ENCODE measurements around the gene DBX1. TPM values are rescaled to one million over a fixed set of nuclear protein-coding genes. Genes with fewer than 3 reads are reported as not detected.

The DBX1 gene
- total RNA-seq, 4 donors from 2014 or later: not detected

DNA sequence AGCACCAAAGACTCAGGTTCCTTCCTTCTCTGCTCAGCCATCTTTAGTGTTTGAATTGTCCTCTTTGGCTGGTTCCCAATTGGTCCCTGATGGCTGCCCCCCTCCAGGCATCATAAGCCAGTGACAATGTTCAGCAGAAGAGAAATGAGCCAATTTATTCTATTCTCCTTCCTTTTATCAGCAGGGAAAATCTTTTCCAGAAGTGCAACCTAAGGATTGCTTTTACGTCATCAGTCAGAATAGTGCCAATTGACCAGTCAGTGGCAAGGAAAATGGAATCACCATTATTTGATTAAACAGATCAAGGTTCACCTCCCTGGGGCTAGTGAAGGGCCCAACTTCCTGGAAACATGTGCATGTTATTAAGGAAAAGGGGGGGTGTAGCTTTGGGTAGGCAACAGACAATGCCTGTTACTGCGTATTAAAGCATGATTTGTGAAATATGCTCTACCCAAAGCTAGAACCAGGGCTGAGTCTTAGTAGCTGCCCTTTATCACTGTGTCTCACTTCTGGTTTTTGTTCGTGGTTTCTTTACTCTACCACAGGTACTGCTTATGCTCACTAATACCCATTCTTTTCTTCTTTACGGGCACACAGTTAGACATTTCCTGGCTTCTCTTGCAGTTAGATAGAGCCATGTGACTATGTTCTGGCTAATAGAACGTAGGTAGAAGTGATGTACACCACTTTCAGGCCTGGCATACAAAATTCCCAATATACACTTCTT lies 12.6 kb upstream of the DBX1 start:
- no peaks in the 10 kb centered on the region for H3K36me3 ChIP-seq
- H3K4me1 ChIP-seq: no peaks in the 10 kb centered on the region
- H3K27ac ChIP-seq (replicated peaks in 1 of 4): no peak overlapping the region
- TF ChIP-seq, protein P1, sequence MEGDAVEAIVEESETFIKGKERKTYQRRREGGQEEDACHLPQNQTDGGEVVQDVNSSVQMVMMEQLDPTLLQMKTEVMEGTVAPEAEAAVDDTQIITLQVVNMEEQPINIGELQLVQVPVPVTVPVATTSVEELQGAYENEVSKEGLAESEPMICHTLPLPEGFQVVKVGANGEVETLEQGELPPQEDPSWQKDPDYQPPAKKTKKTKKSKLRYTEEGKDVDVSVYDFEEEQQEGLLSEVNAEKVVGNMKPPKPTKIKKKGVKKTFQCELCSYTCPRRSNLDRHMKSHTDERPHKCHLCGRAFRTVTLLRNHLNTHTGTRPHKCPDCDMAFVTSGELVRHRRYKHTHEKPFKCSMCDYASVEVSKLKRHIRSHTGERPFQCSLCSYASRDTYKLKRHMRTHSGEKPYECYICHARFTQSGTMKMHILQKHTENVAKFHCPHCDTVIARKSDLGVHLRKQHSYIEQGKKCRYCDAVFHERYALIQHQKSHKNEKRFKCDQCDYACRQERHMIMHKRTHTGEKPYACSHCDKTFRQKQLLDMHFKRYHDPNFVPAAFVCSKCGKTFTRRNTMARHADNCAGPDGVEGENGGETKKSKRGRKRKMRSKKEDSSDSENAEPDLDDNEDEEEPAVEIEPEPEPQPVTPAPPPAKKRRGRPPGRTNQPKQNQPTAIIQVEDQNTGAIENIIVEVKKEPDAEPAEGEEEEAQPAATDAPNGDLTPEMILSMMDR (IDR thresholded peaks at IDR 0.05): no peak
- TF ChIP-seq POLR2A (IDR thresholded peaks at IDR 0.05; ENCODE audit: low read depth): no peak
- TF ChIP-seq POLR2AphosphoS5 (IDR thresholded peaks at IDR 0.05): no peak
- no peak for TF ChIP-seq EP300 (IDR thresholded peaks at IDR 0.05)
- H3K9me3 ChIP-seq: peaks cover 0 to 12% (median 10%) of the 10 kb centered on the region in 4 donors
- DNase-seq (ENCODE audit: extremely low spot score): peak; percentile 62
- WGBS: 74% methylated on average over 5 of the region's 5 CpGs
- H3K4me3 ChIP-seq: no peak overlapping the region
- intact Hi-C loops (cut with DNase I): no loop called here
- H3K27me3 ChIP-seq: peaks cover 0 to 45% (median 2%) of the 10 kb centered on the region in 4 donors

DNA sequence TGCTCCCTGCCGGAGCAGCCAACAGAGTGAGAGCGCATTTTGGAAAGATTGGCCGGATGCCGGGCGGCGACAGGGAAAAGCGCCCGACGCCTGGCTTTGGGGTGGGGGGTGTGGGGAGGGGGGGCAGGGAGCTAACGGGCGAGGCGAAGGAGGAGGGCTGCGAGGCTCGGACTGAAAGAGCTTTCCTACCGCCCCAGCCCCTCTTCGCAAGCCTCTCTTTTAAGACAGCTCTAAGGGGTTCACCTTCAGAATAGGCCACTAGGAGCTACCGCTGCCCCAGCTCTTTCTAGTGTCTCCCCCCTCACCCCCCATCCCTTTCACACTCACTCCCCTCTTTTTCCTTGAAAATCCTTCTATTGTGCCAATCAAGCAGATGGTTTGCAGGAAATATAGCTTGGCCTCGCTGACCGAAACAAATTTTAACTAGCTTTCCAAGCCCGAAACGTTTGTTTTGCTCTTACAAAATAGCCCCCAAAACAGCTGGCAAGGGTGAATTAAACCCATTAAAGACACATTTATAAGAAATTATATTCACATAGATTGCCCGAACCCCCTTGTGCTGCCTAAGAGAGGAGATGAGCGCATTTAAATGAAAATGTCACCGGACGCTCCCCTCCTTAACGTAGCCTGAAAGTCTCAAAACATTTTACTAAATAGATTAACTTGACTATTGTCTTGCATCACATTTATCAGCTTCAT lies 3.7 kb upstream of the DBX1 start:
- 13% methylated on average over 18 of the region's 26 CpGs for WGBS

DNA sequence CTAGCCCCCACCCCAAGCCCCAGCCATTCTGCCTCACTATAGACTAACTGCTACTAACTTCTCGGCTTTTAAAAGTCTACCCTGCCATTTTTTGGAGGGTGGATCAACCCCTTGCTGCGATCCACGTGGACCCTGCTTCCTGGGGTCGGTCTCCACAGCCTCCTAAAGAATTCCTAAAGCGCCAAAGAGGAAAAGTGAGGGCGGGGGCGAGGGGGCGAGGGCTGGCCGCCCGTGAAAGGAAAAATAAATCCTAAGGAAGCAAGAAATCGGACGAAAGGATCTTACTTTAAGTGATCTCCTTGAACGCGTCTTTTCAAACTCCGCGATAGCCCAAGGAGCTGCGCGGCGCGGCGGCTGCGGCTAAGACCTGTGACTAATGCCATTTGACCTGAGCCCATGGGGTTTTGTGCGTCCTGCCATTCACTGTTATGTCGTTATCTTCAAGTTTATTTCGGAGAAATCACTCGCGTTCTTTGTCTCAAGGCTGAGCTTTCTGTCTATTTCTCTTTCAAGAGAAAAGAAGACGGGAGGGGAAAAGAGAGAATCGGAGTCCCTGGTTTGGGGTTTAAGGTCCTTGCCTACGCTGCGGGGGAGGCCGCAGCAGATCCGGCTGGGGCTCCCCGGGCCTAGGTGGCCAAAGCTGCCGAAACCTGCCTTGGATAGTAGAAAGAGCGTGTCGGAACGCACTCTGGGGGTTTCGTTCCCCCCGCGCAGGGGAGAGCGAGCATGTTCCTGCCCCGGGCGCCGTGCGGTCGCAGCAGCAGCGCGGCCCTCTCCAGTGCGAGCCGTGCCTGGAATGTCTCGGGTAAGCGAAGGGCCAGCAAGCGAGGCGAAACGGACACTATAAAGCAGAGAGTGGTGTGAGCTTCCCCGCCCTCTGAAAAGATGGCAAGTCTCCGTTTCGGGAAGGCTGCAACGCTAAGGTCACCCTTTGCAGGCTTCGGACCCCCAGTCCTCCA lies 2.8 kb upstream of the DBX1 start:
- no peaks in the 10 kb centered on the region for H3K9me3 ChIP-seq
- peak overlapping the region; percentile 33 to 50 (median 41) for H3K4me3 ChIP-seq
- H3K36me3 ChIP-seq: no peaks in the 10 kb centered on the region
- H3K27me3 ChIP-seq: peaks cover 0 to 100% (median 85%) of the 10 kb centered on the region in 4 donors
- peak; percentile 72 for DNase-seq (ENCODE audit: extremely low spot score)
- no peak overlapping the region for H3K27ac ChIP-seq (replicated peaks in 1 of 4)
- intact Hi-C loops (cut with DNase I): no loop called here
- 5% methylated on average over 44 of the region's 61 CpGs for WGBS
- peaks cover 15 to 28% (median 21%) of the 10 kb centered on the region in 4 donors for H3K4me1 ChIP-seq
- TF ChIP-seq, protein P1 (IDR thresholded peaks at IDR 0.05): no peak
- TF ChIP-seq EP300 (IDR thresholded peaks at IDR 0.05) (no peak), POLR2AphosphoS5 (IDR thresholded peaks at IDR 0.05) (no peak), POLR2A (IDR thresholded peaks at IDR 0.05; ENCODE audit: low read depth) (no peak)

More for the DNA sequence above, 3.7 kb upstream of the DBX1 start:
- Histone ChIP-seq H3K36me3 (no peaks in the 10 kb centered on the region), H3K27me3 (peaks cover 0 to 100% (median 77%) of the 10 kb centered on the region in 4 donors), H3K4me3 (peak overlapping the region; percentile 33 to 50 (median 41)), H3K9me3 (peaks cover 0 to 2% (median 0%) of the 10 kb centered on the region in 4 donors), H3K27ac (replicated peaks in 1 of 4) (no peak overlapping the region), H3K4me1 (peaks cover 15 to 28% (median 21%) of the 10 kb centered on the region in 4 donors)
- intact Hi-C loops (cut with DNase I): no loop called here
- DNase-seq (ENCODE audit: extremely low spot score): no peak
- TF ChIP-seq, protein P1 (IDR thresholded peaks at IDR 0.05): no peak
- TF ChIP-seq EP300 (IDR thresholded peaks at IDR 0.05): no peak
- no peak for TF ChIP-seq POLR2AphosphoS5 (IDR thresholded peaks at IDR 0.05)
- TF ChIP-seq POLR2A (IDR thresholded peaks at IDR 0.05; ENCODE audit: low read depth): no peak

DNA sequence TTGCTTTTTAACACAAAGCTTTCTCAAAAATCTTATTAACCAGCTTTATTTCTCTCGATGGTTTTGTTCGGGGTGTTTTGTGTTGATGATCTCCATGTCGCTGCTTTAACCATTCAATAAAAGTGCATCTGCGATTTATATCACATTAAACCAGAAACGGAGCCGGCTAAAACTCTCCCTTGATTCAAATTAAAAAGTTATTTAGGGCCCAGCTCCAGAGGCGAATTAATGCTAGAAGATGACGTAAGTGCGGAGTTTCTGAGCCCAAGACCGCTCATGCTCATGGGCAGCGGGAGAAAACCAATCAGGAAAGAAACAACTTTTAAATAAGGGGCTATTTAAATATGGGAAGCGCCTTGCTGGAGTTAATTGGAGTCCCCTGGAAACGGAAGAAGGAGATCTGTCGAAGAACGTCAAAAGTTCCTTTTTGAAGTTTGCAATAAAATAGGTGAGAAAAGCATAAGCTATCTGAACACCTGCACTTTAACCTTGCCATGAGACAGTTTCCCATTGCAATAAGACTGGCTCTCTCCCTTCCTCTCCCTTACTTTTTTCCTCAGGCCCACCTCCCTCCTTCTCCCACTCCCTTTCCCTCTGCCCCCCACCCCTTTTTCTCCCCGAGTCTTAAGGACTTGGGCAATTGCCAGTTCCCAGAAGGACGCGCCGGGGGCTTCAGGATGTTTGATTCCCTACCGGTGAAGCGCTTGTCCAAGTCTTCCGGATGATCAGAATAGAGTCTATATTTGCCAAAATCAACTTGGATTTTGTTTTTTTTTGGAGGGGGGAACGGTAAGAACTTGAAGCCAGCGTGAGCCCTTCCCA lies 1.9 kb upstream of the DBX1 start:
- 7% methylated on average over 24 of the region's 24 CpGs for WGBS
- no peak for DNase-seq (ENCODE audit: extremely low spot score)
- Histone ChIP-seq H3K9me3 (no peaks in the 10 kb centered on the region), H3K36me3 (no peaks in the 10 kb centered on the region), H3K27me3 (peaks cover 0 to 100% (median 87%) of the 10 kb centered on the region in 4 donors), H3K4me1 (peaks cover 18 to 31% (median 25%) of the 10 kb centered on the region in 4 donors), H3K4me3 (no peak overlapping the region), H3K27ac (replicated peaks in 1 of 4) (no peak overlapping the region)
- intact Hi-C loops (cut with DNase I): no loop called here
- TF ChIP-seq POLR2AphosphoS5 (IDR thresholded peaks at IDR 0.05) (no peak), EP300 (IDR thresholded peaks at IDR 0.05) (no peak), POLR2A (IDR thresholded peaks at IDR 0.05; ENCODE audit: low read depth) (no peak)
- TF ChIP-seq, protein P1 (IDR thresholded peaks at IDR 0.05): no peak

All from esophagus muscularis mucosa (tissue), 4 donors.